GM23338 (cell line): ENCODE measurements around the gene KRTAP10-10.

Source experiments
- CREB1 ChIP-seq: fragments of 250-450 bp; sonication (Bioruptor Pico); IDR thresholded peaks from 2 replicates; pipeline ENCODE4 v1.5.0; 2020; ENCODE audit warnings: low read depth, mild to moderate bottlenecking, moderate library complexity
- CTCF ChIP-seq, 2 experiments: fragments of 200-600 bp in 1 of 2; sonication (generic) in 1 of 2; conservative IDR thresholded peaks; 2 replicates each; pipeline versions ENCODE4 v1.5.1 to v1.6.1; 2016 to 2017; ENCODE audit warnings: antibody characterized with exemption in 2 of 2, low read depth in 2 of 2, mild to moderate bottlenecking in 2 of 2, moderate library complexity in 1 of 2
- EZH2 ChIP-seq: fragments of 200-600 bp; sonication (generic); IDR thresholded peaks from one replicate; pipeline ENCODE4 v1.8.0; 2017; ENCODE audit warnings: antibody characterized with exemption, mild to moderate bottlenecking, low read depth; ENCODE audit not compliant: unreplicated experiment
- EZH2phosphoT487 ChIP-seq: fragments of 200-600 bp; sonication (generic); IDR thresholded peaks from one replicate; pipeline ENCODE4 v1.8.1; 2018; ENCODE audit warnings: antibody characterized with exemption; ENCODE audit not compliant: unreplicated experiment
- JUNB ChIP-seq: IDR thresholded peaks from one replicate; pipeline ENCODE4 v1.6.1; 2016; ENCODE audit warnings: antibody characterized with exemption; ENCODE audit not compliant: unreplicated experiment
- NANOG ChIP-seq: IDR thresholded peaks from 2 replicates; pipeline ENCODE4 v1.6.1; 2016; ENCODE audit warnings: antibody characterized with exemption, borderline replicate concordance
- POLR2AphosphoS5 ChIP-seq: IDR thresholded peaks from 2 replicates; pipeline ENCODE4 v1.6.1; 2016; ENCODE audit warnings: antibody characterized with exemption, low read depth
- STAT1 ChIP-seq: IDR thresholded peaks from one replicate; pipeline ENCODE4 v1.6.1; 2016; ENCODE audit warnings: antibody characterized with exemption; ENCODE audit not compliant: unreplicated experiment
- TF ChIP-seq, protein P1 (sequence below): IDR thresholded peaks from one replicate; pipeline ENCODE4 v1.6.1; 2018; ENCODE audit warnings: antibody characterized with exemption; ENCODE audit not compliant: unreplicated experiment

- TF ChIP-seq JUNB (no peak), CTCF (conservative IDR thresholded peaks at IDR 0.05; ENCODE audit: low read depth in 2 of 2) (no peak), POLR2AphosphoS5 (no peak), CREB1 (no peak), EZH2 (no peak), STAT1 (no peak), EZH2phosphoT487 (no peak), NANOG (no peak)
- TF ChIP-seq, protein P1, sequence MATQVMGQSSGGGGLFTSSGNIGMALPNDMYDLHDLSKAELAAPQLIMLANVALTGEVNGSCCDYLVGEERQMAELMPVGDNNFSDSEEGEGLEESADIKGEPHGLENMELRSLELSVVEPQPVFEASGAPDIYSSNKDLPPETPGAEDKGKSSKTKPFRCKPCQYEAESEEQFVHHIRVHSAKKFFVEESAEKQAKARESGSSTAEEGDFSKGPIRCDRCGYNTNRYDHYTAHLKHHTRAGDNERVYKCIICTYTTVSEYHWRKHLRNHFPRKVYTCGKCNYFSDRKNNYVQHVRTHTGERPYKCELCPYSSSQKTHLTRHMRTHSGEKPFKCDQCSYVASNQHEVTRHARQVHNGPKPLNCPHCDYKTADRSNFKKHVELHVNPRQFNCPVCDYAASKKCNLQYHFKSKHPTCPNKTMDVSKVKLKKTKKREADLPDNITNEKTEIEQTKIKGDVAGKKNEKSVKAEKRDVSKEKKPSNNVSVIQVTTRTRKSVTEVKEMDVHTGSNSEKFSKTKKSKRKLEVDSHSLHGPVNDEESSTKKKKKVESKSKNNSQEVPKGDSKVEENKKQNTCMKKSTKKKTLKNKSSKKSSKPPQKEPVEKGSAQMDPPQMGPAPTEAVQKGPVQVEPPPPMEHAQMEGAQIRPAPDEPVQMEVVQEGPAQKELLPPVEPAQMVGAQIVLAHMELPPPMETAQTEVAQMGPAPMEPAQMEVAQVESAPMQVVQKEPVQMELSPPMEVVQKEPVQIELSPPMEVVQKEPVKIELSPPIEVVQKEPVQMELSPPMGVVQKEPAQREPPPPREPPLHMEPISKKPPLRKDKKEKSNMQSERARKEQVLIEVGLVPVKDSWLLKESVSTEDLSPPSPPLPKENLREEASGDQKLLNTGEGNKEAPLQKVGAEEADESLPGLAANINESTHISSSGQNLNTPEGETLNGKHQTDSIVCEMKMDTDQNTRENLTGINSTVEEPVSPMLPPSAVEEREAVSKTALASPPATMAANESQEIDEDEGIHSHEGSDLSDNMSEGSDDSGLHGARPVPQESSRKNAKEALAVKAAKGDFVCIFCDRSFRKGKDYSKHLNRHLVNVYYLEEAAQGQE, result no peak
Measured at GRCh38 chr21:44595524-44595923, 41.6 kb upstream of the KRTAP10-10 start.
